ENCODE measurements around the gene KBTBD6. TPM values are rescaled to one million over a fixed set of nuclear protein-coding genes. Genes with fewer than 3 reads are reported as not detected.

Gene KBTBD6
- total RNA-seq, 2 experiments from 2014 or later = 8.3 to 11.1 TPM

GRCh38 chr13:41139296-41139966 lies 6.8 kb upstream of the KBTBD6 start:
- ChIA-PET CTCF (ENCODE audit: unreplicated experiment) (no interaction called here), POLR2A (no interaction called here)
- Histone ChIP-seq H4K20me1 (ENCODE audit: insufficient read depth, low read length) (no peaks in the 10 kb centered on the region), H3K4me2 (ENCODE audit: low read length) (no peak overlapping the region), H2AFZ (ENCODE audit: low read length) (no peak overlapping the region), H3K9me2 (ENCODE audit: insufficient read depth, low read length) (no peaks in the 10 kb centered on the region), H3K4me3 (ENCODE audit: low read depth, low read length, poor library complexity, severe bottlenecking) (no peak overlapping the region), H3K79me2 (ENCODE audit: insufficient read depth, low read depth, low read length) (no peaks in the 10 kb centered on the region), H3K9me3 (ENCODE audit: low read length) (no peaks in the 10 kb centered on the region), H3K4me1 (ENCODE audit: insufficient read depth, low read length, poor library complexity, severe bottlenecking) (no peaks in the 10 kb centered on the region), H3K36me3 (ENCODE audit: insufficient read depth, low read length) (no peaks in the 10 kb centered on the region), H3K27ac (ENCODE audit: low read depth, low read length, poor library complexity, severe bottlenecking) (no peak overlapping the region)
- intact Hi-C loops (cut with micrococcal nuclease; ENCODE audit: unreplicated experiment) = no loop called here
- BruUV-seq (replicated peaks) = no TSS peak
- no peak for DNase-seq (ENCODE audit: low spot score)
- no peak for TF ChIP-seq EZH2phosphoT487 (IDR thresholded peaks at IDR 0.05; ENCODE audit: borderline replicate concordance, low read depth, low read length)
- TF ChIP-seq CTCF (conservative IDR thresholded peaks at IDR 0.05; ENCODE audit: low read length) = no peak

- no peak overlapping the region for H3K4me2 ChIP-seq (ENCODE audit: low read length)
- H3K27ac ChIP-seq (ENCODE audit: low read depth, low read length, poor library complexity, severe bottlenecking) = no peak overlapping the region
- intact Hi-C loops (cut with micrococcal nuclease; ENCODE audit: unreplicated experiment) = no loop called here
- no peak overlapping the region for H3K4me3 ChIP-seq (ENCODE audit: low read depth, low read length, poor library complexity, severe bottlenecking)
- no peak overlapping the region for H2AFZ ChIP-seq (ENCODE audit: low read length)
- CTCF ChIA-PET (ENCODE audit: unreplicated experiment) = no interaction called here
- DNase-seq (ENCODE audit: low spot score) = no peak
- no peaks in the 10 kb centered on the region for H3K9me2 ChIP-seq (ENCODE audit: insufficient read depth, low read length)
- no TSS peak for BruUV-seq (replicated peaks)
- H3K9me3 ChIP-seq (ENCODE audit: low read length) = no peaks in the 10 kb centered on the region
- peaks cover 5% of the 10 kb centered on the region; the same call in 1 of the 2 replicates for H3K79me2 ChIP-seq (ENCODE audit: insufficient read depth, low read depth, low read length)
- POLR2A ChIA-PET = interaction anchor here (1.0 kb wide), 1 partner anchor 19 kb away, joined by 5 read pairs; no protein-coding TSS in a partner anchor
- TF ChIP-seq EZH2phosphoT487 (IDR thresholded peaks at IDR 0.05; ENCODE audit: borderline replicate concordance, low read depth, low read length) = no peak
- no peak for TF ChIP-seq CTCF (conservative IDR thresholded peaks at IDR 0.05; ENCODE audit: low read length)
- peaks cover 6% of the 10 kb centered on the region for H3K4me1 ChIP-seq (ENCODE audit: insufficient read depth, low read length, poor library complexity, severe bottlenecking)
- H3K36me3 ChIP-seq (ENCODE audit: insufficient read depth, low read length) = no peaks in the 10 kb centered on the region
- no peaks in the 10 kb centered on the region for H4K20me1 ChIP-seq (ENCODE audit: insufficient read depth, low read length)
Observed at GRCh38 chr13:41137951-41138350, 5.3 kb upstream of the KBTBD6 start.

GRCh38 chr13:41137241-41137640 lies 4.6 kb upstream of the KBTBD6 start:
- Histone ChIP-seq H3K27ac (ENCODE audit: low read depth, low read length, poor library complexity, severe bottlenecking) (no peak overlapping the region), H3K9me3 (ENCODE audit: low read length) (no peaks in the 10 kb centered on the region), H2AFZ (ENCODE audit: low read length) (no peak overlapping the region), H4K20me1 (ENCODE audit: insufficient read depth, low read length) (no peaks in the 10 kb centered on the region), H3K9me2 (ENCODE audit: insufficient read depth, low read length) (no peaks in the 10 kb centered on the region), H3K79me2 (ENCODE audit: insufficient read depth, low read depth, low read length) (peaks cover 6% of the 10 kb centered on the region; the same call in 1 of the 2 replicates), H3K4me1 (ENCODE audit: insufficient read depth, low read length, poor library complexity, severe bottlenecking) (peaks cover 6% of the 10 kb centered on the region), H3K4me2 (ENCODE audit: low read length) (no peak overlapping the region), H3K4me3 (ENCODE audit: low read depth, low read length, poor library complexity, severe bottlenecking) (no peak overlapping the region), H3K36me3 (ENCODE audit: insufficient read depth, low read length) (no peaks in the 10 kb centered on the region)
- BruUV-seq (replicated peaks) = no TSS peak
- TF ChIP-seq CTCF (conservative IDR thresholded peaks at IDR 0.05; ENCODE audit: low read length) = no peak
- no peak for TF ChIP-seq EZH2phosphoT487 (IDR thresholded peaks at IDR 0.05; ENCODE audit: borderline replicate concordance, low read depth, low read length)
- intact Hi-C loops (cut with micrococcal nuclease; ENCODE audit: unreplicated experiment) = no loop called here
- no peak for DNase-seq (ENCODE audit: low spot score)
- CTCF ChIA-PET (ENCODE audit: unreplicated experiment) = no interaction called here
- POLR2A ChIA-PET = interaction anchor here (0.8 to 1.0 kb wide), 3 partner anchors 20 to 95 kb away, joined by 3 to 5 read pairs (median 4); no protein-coding TSS in a partner anchor

Measured in OCI-LY7 (cell line).